ENCODE results near the gene NXN.
"Not testable (repeated sequence)": the region's sequence is repeated elsewhere in the genome, so short reads cannot be mapped to it uniquely, and the experiment has no call there.

The NXN gene

GRCh38 chr17:871751-872519 is 107.6 kb downstream of the NXN start:
- FAIRE-seq, result no peak
- no peak for DNase-seq (ENCODE audit: extremely low spot score, insufficient read length, low read depth)

DNA sequence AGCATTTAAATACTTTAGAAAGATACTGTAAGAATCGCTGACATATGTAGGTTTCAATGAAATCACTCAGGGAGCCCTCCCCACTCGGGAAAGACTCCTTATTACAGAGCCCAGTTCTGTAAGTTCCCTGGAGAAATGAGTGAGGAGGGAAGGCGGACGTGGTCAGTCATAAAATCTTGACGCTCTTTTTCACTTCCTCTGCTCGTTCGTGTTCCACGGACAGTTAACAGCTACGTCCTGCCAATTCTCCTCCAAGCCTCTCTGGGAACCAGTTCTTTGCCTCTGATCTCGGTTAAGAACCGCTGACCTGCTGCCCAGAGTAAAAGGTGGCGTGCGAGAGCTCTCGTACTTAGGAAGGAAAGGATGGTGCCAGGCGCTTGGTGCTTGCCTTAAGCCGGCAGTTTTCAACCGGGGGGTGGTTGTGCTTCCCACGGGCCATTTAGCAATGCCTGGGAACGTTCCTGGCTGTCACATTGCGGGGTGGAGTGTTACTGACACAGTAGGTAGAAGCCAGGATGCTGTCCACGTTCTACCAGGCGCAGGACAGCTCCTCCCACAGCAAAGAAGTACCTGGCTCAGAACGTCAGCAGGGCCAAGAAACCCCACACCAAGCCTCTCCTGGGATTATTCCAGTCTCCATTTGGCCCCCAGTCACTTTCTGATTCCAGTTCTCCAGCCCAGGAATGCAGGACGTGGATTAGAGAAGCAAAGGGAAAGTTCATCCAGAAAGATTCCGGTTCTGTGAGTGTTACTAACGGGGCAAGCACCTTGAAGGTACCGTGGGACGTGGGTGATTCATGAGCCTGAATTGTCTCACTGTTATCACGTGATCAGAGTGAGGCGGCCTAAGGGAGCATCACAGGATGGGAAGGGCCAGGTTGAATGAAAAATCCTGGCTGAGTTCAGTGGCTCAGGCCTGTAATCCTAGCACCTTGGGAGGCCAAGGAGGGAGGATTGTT is 109.7 kb downstream of the NXN start:
- no peak for FAIRE-seq
- DNase-seq (ENCODE audit: extremely low spot score, insufficient read length, low read depth), result no peak

GRCh38 chr17:869086-869485 is 110.5 kb downstream of the NXN start:
- DNase-seq (ENCODE audit: extremely low spot score, insufficient read length, low read depth), result no peak

GRCh38 chr17:867896-868489 is 111.6 kb downstream of the NXN start:
- no peak for FAIRE-seq
- DNase-seq (ENCODE audit: extremely low spot score, insufficient read length, low read depth), result no peak

More at GRCh38 chr17:869086-869485, 110.5 kb downstream of the NXN start:
- no peak for FAIRE-seq

- not testable (repeated sequence) for FAIRE-seq; DNase-seq (ENCODE audit: extremely low spot score, insufficient read length, low read depth)
Observed at GRCh38 chr17:867238-867637, 112.3 kb downstream of the NXN start.

- no peak for FAIRE-seq
Observed at GRCh38 chr17:866568-867103, 112.9 kb downstream of the NXN start.

GRCh38 chr17:864315-864714 is 115.3 kb downstream of the NXN start:
- FAIRE-seq, result no peak
- DNase-seq (ENCODE audit: extremely low spot score, insufficient read length, low read depth), result no peak

More at GRCh38 chr17:866568-867103, 112.9 kb downstream of the NXN start:
- DNase-seq (ENCODE audit: extremely low spot score, insufficient read length, low read depth), result no peak

- DNase-seq (ENCODE audit: extremely low spot score, insufficient read length, low read depth) (no peak), FAIRE-seq (no peak)
Observed at GRCh38 chr17:863880-864279, 115.7 kb downstream of the NXN start.

- FAIRE-seq (no peak), DNase-seq (ENCODE audit: extremely low spot score, insufficient read length, low read depth) (no peak)
Observed at GRCh38 chr17:862582-862981, 117.0 kb downstream of the NXN start.

- DNase-seq (ENCODE audit: extremely low spot score, insufficient read length, low read depth), result no peak
Observed at GRCh38 chr17:861364-861763, 118.2 kb downstream of the NXN start.

GRCh38 chr17:860805-861204 is 118.8 kb downstream of the NXN start:
- DNase-seq (ENCODE audit: extremely low spot score, insufficient read length, low read depth), result no peak
- no peak for FAIRE-seq

More at GRCh38 chr17:861364-861763, 118.2 kb downstream of the NXN start:
- no peak for FAIRE-seq

DNA sequence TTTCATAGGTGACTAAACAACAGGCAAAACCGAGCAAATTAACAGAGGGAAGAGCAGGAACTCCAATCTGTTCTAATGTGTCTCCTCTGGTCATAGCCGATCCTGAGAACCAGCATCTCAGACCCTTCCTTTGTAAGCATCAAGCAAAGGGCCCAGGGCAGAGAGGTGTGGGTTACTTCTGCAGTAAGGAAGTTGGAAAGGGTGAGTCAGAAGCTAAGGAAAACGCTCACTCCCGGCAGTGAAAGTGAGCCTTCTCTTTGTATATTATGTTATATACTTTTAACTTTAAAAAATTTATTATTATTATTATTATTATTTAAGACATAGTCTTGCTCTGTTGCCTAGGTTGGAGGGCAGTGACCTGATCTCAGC is 119.8 kb downstream of the NXN start:
- DNase-seq (ENCODE audit: extremely low spot score, insufficient read length, low read depth) (no peak), FAIRE-seq (no peak)

DNA sequence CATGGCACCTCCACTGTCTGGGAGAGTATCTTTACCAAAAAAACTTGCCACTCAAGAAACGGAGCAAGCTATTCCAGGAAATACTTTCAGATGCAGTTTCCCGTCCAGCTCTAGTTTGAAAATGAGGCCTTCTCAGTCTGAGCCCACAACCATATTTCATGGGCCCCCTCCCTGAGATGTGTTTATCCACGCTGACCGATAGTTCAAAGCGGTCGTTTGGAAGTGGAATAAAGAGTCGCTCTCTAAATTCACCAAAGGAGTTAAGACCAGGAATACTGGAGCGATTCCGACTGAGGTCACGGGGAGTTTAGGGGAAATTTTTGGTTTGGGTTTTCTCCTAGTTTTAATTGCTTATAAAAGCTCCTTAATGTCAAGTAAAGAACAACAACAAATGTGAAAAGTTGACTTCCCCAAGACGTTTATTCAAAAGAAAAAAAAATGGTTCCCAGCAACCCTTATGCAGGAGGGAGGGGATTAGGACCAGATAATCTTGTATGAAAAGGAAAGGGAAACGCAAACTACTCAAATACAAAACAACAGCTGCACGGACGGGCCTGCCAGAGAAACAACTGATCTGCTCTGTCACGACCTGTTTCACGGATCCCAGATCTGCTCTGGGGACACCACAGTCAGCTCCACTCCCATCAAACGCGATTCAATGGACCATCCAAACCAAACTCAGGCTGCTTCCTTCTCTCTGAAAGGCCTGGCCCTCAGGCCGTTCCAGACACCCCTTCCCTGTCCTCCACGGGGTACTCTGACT is 120.3 kb downstream of the NXN start:
- no peak for FAIRE-seq
- DNase-seq (ENCODE audit: extremely low spot score, insufficient read length, low read depth), result no peak

DNA sequence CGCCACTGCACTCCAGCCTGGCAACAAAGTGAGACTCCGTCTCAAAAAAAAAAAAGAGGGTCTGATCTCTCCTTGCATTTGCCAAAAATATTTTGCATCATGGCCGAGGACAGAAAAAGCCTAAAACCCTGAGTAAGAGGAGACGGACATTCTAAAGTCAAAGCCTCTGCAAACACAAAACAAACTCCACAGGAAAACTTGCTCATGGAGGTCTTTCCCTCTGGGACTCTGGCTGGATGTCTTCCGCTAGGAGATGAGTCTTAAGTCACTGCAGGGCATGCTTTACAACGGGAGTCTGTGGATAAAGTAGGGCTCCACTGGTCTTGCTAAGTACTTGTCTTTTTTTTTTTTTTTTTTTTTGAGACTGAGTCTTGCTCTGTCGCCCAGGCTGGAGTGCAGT is 123.4 kb downstream of the NXN start:
- FAIRE-seq, result no peak

DNA sequence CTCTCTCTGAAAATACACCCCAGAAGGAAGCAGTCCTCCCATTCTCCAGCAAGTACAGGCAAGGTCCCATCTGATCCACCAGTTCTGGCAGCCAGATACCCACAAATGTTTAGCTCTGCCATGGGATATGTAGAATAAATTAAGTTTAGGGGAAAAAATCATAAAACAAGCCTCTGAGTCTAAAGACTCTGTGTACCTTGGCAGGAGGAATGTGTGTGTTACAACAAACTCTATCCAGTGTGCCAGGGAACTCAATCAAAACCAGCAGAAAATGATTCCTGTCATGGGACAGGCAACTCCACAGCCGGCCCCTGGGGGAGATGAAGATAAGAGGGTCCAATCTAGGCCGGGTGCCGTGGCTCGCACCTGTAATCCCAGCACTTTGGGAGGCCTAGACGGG is 124.0 kb downstream of the NXN start:
- no peak for DNase-seq (ENCODE audit: extremely low spot score, insufficient read length, low read depth)
- no peak for FAIRE-seq

More for the DNA sequence above, 123.4 kb downstream of the NXN start:
- DNase-seq (ENCODE audit: extremely low spot score, insufficient read length, low read depth), result no peak

DNA sequence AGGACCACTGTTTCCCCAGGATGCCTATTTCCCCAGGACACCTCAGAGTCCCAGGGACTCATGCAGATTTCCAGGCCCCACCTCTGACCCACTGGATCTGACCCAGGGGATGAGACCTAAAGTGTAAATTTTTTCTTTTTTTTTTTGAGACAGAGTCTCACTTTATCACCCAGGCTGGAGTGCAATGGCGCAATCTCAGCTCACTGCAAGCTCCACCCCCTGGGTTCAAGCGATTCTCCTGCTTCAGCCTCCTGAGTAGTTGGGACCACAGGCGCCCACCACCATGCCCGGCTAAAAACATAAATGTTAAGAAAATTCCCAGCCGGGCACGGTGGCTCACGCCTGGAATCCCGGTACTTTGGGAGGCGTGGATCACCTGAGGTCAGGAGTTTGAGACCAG is 126.7 kb downstream of the NXN start:
- DNase-seq (ENCODE audit: extremely low spot score, insufficient read length, low read depth); FAIRE-seq: not testable (repeated sequence)

DNA sequence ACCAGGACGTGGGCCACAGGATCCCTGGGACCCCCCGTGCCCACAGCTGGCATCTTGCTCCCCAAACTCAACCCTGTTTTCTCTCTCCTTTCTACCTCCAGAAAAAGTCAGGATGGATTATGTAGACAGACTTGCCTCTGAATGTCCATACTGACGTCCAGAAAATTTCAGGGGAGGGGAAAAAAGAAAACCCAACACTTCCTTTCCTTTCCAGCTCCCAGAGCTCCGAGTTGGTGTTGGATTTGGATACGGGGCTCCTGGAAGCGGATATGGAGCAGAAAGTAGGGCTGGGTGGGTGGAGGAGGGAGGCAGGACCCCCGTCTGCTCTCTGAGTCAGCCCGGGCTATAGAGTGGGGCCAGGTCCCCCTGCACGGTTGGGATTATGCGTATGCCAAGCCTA is 127.2 kb downstream of the NXN start:
- FAIRE-seq (no peak), DNase-seq (ENCODE audit: extremely low spot score, insufficient read length, low read depth) (no peak)

DNA sequence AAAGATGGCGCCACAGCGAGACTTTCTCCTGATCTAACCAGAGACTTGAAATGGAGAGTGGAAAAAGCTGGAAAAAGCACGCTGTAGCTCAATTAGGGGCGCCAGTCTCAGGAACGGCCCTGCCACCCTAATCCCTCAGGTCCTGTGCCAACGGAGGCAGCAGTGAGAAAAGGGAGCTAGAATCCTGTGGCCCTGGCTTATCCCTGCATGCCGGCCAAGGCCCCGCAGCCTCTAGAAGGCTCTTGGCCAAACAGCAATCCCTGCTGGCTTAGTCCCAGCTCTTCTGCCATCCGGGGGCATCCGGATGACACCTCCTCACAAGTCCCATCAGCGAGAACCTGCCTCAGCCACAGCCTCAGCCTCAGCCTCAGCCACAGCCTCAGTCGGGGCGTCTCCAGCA is 127.7 kb downstream of the NXN start:
- FAIRE-seq, result no peak
- DNase-seq (ENCODE audit: extremely low spot score, insufficient read length, low read depth), result no peak

- DNase-seq (ENCODE audit: extremely low spot score, insufficient read length, low read depth), result no peak
- no peak for FAIRE-seq
Observed at GRCh38 chr17:850851-851763, 128.5 kb downstream of the NXN start.

Measured in GM18507 (cell line).